ENCODE data around the gene BABAM2.

Gene BABAM2

DNA sequence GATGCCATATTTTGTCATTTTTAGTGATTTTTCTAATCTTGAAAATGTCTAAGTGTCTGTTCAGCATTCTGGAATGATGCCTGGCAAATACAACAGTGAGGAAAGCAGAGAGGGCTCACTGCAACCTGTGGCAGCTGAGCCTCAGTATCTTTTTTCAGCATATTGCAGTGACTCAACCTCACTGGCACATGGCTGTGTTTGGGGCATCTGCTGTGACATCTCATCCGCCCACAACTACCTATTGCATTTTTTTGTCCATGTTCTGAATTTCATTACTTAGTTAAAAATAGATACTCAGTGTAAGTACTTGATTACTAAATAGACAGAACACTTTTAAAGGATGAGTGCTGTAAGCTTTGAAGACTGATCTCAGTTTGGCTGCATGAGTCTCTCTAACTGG is 10.7 kb downstream of the BABAM2 start:
- no peak for DNase-seq (ENCODE audit: low read depth)
- H3K4me3 ChIP-seq (ENCODE audit: low read depth, low read length) = no peak overlapping the region
- TF ChIP-seq MYC (IDR thresholded peaks at IDR 0.05; ENCODE audit: low read depth, low read length) = no peak
- TF ChIP-seq, protein P1, sequence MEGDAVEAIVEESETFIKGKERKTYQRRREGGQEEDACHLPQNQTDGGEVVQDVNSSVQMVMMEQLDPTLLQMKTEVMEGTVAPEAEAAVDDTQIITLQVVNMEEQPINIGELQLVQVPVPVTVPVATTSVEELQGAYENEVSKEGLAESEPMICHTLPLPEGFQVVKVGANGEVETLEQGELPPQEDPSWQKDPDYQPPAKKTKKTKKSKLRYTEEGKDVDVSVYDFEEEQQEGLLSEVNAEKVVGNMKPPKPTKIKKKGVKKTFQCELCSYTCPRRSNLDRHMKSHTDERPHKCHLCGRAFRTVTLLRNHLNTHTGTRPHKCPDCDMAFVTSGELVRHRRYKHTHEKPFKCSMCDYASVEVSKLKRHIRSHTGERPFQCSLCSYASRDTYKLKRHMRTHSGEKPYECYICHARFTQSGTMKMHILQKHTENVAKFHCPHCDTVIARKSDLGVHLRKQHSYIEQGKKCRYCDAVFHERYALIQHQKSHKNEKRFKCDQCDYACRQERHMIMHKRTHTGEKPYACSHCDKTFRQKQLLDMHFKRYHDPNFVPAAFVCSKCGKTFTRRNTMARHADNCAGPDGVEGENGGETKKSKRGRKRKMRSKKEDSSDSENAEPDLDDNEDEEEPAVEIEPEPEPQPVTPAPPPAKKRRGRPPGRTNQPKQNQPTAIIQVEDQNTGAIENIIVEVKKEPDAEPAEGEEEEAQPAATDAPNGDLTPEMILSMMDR (IDR thresholded peaks at IDR 0.05; ENCODE audit: low read depth, low read length) = no peak
- TF ChIP-seq POLR2A (IDR thresholded peaks at IDR 0.05; ENCODE audit: extremely low read depth, insufficient read length) = no peak
- TF ChIP-seq, protein P2, sequence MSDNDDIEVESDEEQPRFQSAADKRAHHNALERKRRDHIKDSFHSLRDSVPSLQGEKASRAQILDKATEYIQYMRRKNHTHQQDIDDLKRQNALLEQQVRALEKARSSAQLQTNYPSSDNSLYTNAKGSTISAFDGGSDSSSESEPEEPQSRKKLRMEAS (IDR thresholded peaks at IDR 0.05; ENCODE audit: low read depth, low read length) = no peak

DNA sequence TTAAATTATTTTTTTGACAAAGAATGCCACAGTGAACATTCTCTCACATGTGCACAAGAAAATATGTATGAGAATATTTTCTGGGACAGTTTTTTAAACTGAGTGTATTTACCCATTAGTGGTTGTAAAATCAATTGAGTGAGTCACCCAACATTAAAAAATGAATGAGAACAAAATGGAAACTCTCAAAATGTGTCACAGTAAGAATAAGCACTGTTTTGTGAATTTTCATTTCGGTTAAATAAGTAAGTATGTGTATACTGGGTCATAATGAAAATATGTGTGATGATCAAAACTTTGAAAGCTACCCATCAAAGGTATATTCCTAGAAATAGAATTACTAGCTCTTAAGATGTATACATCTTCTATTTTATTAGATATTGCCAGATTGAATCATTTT is 11.6 kb downstream of the BABAM2 start:
- DNase-seq (ENCODE audit: low read depth) = no peak
- TF ChIP-seq, protein P2 (IDR thresholded peaks at IDR 0.05; ENCODE audit: low read depth, low read length) = no peak
- TF ChIP-seq POLR2A (IDR thresholded peaks at IDR 0.05; ENCODE audit: extremely low read depth, insufficient read length) = no peak
- no peak for TF ChIP-seq MYC (IDR thresholded peaks at IDR 0.05; ENCODE audit: low read depth, low read length)
- TF ChIP-seq, protein P1 (IDR thresholded peaks at IDR 0.05; ENCODE audit: low read depth, low read length) = no peak
- no peak overlapping the region for H3K4me3 ChIP-seq (ENCODE audit: low read depth, low read length)

DNA sequence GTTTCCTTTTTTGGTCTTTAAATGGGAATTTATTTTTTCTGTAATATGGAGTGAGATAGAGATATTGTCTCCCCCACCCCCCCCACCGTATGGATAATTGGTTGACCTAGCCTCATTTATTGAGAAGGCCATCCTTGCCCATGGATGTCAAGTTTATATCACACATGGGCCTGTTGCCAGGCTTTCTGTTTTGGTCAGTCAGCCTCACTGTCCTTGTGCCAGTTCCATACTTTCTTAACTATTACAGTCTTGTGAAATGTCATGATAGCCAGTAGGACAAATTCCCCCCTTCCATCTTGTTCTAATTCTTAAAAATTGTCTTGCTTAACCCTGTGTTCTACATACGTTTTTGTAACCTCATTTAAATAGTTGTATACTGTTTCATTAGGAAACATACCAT is 12.5 kb downstream of the BABAM2 start:
- no peak overlapping the region for H3K4me3 ChIP-seq (ENCODE audit: low read depth, low read length)
- TF ChIP-seq, protein P2 (IDR thresholded peaks at IDR 0.05; ENCODE audit: low read depth, low read length) = no peak
- no peak for TF ChIP-seq POLR2A (IDR thresholded peaks at IDR 0.05; ENCODE audit: extremely low read depth, insufficient read length)
- TF ChIP-seq MYC (IDR thresholded peaks at IDR 0.05; ENCODE audit: low read depth, low read length) = no peak
- TF ChIP-seq, protein P1 (IDR thresholded peaks at IDR 0.05; ENCODE audit: low read depth, low read length) = no peak

DNA sequence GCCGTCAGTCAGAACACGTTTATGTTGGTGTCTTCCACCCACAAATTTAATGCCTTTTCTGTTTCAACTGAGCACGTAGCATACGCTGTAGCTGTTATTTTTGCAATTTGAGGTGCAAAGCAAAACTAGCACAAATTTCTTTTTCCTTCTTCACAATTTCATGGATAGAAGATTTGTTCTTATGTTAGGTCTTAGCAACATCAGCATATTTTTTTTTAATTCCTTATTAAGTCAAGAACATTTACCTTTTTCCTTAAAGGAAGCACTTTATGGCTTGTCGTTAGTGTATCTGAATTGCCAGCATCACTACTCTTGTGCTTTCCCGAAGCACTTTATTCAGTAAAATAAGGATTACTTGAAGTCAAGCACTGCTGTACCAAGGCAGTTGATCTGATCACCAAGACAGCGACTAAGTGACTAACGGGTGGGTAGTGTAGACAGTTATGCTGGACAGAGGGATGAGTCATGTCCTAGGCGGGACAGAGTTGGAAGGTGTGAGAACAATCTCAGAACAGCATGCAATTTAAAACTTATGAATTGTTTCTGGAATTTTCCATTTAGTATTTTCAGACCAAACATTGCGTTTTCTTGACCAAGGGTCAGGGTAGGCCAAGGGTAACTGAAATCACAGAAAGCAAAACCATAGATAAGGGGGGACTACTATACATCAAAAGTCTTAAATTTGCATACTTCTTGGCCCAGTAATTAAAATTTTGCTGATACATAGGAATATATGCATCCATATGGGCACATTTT is 13.3 kb downstream of the BABAM2 start:
- H3K4me3 ChIP-seq (ENCODE audit: low read depth, low read length) = no peak overlapping the region
- DNase-seq (ENCODE audit: low read depth) = no peak
- TF ChIP-seq POLR2A (IDR thresholded peaks at IDR 0.05; ENCODE audit: extremely low read depth, insufficient read length) = no peak
- TF ChIP-seq, protein P2 (IDR thresholded peaks at IDR 0.05; ENCODE audit: low read depth, low read length) = no peak
- TF ChIP-seq MYC (IDR thresholded peaks at IDR 0.05; ENCODE audit: low read depth, low read length) = no peak
- TF ChIP-seq, protein P1 (IDR thresholded peaks at IDR 0.05; ENCODE audit: low read depth, low read length) = no peak

More for the DNA sequence above, 12.5 kb downstream of the BABAM2 start:
- no peak for DNase-seq (ENCODE audit: low read depth)

DNA sequence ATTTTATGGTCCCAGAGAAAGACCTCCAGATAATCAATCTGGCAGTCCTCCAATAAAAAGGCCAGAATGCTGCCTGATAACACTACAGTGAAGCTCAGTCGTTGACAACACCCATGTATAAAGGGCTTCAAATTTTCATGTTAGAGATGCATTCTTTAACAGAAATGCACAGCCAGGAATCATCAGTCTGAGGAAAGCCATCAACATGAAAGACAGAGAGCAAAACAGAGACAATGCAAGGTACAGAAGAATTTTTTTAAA is 13.8 kb downstream of the BABAM2 start:
- TF ChIP-seq, protein P2 (IDR thresholded peaks at IDR 0.05; ENCODE audit: low read depth, low read length) = no peak
- TF ChIP-seq, protein P1 (IDR thresholded peaks at IDR 0.05; ENCODE audit: low read depth, low read length) = no peak
- TF ChIP-seq POLR2A (IDR thresholded peaks at IDR 0.05; ENCODE audit: extremely low read depth, insufficient read length) (no peak), MYC (IDR thresholded peaks at IDR 0.05; ENCODE audit: low read depth, low read length) (no peak)
- no peak for DNase-seq (ENCODE audit: low read depth)
- no peak overlapping the region for H3K4me3 ChIP-seq (ENCODE audit: low read depth, low read length)
